ENCODE measurements around the gene MIPEP.

Gene MIPEP

DNA sequence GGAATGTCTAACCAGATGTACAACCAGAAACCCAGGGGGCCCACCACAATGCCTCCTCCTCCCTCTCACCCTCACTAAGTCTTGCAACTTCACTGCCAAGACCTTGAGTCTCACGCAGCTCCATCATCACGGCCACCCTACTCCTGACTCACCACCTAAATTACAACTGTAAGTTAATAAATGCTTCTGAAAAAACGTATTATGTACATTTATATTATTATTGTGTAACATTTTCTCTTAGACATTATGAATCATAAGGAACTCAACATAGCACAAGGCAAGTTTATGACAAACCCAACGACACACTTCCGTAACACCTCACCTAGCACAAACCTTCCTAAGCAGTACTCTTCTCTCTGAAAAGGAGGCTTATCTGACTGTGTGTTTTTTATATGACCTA lies 20.7 kb downstream of the MIPEP start:
- DNase-seq (ENCODE audit: low spot score) = no peak
- TF ChIP-seq, protein P1, sequence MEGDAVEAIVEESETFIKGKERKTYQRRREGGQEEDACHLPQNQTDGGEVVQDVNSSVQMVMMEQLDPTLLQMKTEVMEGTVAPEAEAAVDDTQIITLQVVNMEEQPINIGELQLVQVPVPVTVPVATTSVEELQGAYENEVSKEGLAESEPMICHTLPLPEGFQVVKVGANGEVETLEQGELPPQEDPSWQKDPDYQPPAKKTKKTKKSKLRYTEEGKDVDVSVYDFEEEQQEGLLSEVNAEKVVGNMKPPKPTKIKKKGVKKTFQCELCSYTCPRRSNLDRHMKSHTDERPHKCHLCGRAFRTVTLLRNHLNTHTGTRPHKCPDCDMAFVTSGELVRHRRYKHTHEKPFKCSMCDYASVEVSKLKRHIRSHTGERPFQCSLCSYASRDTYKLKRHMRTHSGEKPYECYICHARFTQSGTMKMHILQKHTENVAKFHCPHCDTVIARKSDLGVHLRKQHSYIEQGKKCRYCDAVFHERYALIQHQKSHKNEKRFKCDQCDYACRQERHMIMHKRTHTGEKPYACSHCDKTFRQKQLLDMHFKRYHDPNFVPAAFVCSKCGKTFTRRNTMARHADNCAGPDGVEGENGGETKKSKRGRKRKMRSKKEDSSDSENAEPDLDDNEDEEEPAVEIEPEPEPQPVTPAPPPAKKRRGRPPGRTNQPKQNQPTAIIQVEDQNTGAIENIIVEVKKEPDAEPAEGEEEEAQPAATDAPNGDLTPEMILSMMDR (IDR thresholded peaks at IDR 0.05) = no peak
- Histone ChIP-seq H3K4me3 (no peak overlapping the region), H3K27ac (no peak overlapping the region)

DNA sequence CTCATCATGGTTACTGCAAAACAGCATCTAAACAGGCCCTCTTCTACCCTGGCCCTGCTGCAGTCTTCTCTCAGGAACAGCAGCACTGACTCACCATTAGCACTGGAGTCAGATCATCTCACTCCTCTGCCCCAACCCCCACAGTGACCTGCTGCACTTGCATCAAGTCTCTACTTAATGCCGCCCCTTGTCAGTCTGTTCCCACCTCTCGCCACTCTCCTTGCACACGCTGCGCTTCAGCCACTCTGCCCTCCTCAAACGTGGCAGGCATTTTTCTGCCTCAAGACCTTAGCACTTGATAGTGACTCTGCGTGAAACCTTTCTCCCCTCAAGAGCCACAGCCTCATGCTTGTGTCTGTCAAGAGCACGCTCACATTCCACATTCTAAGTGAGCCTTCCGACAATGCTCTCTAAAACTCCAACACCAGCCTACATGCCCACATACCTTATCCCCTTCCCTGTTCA lies 22.1 kb downstream of the MIPEP start:
- TF ChIP-seq, protein P1 (IDR thresholded peaks at IDR 0.05) = no peak
- no peak overlapping the region for H3K4me3 ChIP-seq
- H3K27ac ChIP-seq = no peak overlapping the region
- no peak for DNase-seq (ENCODE audit: low spot score)

DNA sequence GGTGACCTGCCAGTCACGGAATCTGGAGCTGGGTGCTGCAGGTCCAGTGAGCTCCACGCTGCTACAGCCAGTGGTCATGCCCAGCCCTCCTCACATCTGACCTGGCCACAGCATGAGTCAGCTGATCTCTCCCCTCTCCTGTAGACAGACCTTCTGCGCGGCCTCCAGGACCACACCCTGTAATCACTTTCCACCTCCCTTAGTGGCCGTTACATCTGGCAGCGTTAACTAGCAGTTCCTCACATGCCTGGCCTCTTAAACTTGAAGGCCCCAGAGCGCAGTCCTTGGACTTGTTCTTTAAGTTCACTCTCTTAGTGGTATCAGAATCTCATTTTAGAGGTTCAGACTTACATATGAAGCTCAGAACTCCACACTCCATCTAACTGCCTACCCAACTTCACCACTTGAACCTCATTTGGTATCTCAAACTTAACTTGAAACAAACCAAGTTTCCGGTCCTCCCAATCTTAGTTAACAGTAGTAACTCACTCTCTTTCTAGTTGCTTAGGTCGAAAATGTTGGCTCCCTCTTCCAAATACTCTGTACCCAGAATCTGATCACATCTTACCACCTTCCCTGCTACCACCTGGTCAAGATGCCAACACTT lies 22.7 kb downstream of the MIPEP start:
- Histone ChIP-seq H3K4me3 (no peak overlapping the region), H3K27ac (no peak overlapping the region)
- no peak for DNase-seq (ENCODE audit: low spot score)
- TF ChIP-seq, protein P1 (IDR thresholded peaks at IDR 0.05) = no peak

DNA sequence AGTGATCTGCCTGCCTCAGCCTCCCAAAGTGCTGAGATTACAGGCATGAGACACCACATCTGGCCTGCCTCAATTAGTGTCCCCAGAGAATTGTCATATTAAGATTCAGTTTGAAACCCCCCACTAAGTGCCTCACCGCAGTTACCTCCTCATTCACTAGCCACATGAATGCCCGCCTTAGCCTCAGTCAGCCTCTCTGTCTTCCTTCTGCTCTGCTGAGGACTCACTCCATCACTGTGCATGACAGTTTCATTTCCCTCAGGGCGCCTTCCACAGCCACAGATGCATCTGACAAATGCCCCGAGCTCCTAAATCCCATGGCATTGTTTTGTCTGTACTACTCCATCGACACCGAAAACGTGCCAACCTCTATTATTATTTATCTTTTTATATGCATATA lies 23.3 kb downstream of the MIPEP start:
- H3K4me3 ChIP-seq = no peak overlapping the region
- DNase-seq (ENCODE audit: low spot score) = no peak
- H3K27ac ChIP-seq = no peak overlapping the region
- TF ChIP-seq, protein P1 (IDR thresholded peaks at IDR 0.05) = no peak

DNA sequence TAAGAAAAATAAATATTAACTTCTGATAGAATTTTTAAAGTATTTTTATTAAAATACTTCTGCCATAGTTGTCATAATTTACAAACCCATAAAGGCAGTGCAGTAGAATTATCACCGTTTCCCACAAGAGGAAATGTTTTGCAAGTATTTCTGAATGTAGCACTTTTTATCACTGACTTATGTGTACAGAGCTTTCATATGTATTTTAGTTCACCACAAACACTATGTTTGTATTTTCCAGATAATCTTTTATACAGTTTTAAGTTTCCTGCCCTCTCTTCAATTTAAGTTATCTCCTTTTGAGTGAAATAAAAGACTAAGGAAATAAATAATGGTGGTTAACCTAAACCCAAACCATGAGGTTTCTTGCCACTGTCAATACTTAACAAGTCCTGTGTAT lies 24.2 kb downstream of the MIPEP start:
- H3K27ac ChIP-seq = no peak overlapping the region
- TF ChIP-seq, protein P1 (IDR thresholded peaks at IDR 0.05) = no peak
- H3K4me3 ChIP-seq = no peak overlapping the region
- DNase-seq (ENCODE audit: low spot score) = no peak

DNA sequence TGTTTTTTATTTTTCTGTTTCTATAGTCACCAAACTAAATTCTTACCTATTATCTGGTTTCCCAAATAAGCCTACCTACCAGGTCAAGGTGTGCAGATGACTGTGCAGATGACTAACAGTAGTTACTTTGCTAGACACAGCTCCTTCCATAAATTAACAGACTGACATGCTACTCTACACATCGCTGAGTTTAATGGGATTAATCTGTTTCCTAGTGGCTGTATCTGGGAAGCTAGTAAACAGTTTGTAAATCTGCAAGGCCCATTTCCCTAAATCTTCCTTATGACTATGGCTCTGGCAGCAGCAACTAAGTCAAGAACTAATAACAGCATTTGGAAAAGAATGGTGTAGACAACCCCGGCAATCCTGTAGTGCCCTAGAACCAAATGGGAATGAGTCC lies 27.9 kb downstream of the MIPEP start:
- no peak for DNase-seq (ENCODE audit: low spot score)
- Histone ChIP-seq H3K4me3 (no peak overlapping the region), H3K27ac (no peak overlapping the region)
- TF ChIP-seq, protein P1 (IDR thresholded peaks at IDR 0.05) = no peak

DNA sequence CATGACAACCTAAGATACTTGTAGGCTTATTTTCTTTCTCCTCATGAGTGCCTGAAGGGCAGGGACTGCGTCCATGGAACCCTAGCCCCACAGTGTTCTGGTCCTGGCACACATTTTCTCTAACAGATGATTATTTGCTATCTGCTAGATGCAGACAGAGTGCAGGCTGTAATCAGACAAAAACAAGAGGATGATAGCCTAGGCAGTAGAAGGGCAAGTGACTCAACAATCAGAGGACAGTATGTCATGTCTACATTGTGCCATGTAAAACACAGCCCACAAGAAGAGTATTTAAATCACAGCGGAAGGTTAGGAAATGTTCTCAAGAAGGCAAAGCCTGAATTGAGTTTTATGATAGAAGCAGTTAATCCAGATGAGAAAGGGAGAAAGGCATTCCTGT lies 29.3 kb downstream of the MIPEP start:
- no peak overlapping the region for H3K4me3 ChIP-seq
- no peak overlapping the region for H3K27ac ChIP-seq
- TF ChIP-seq, protein P1 (IDR thresholded peaks at IDR 0.05) = no peak
- DNase-seq (ENCODE audit: low spot score) = no peak
